HUES64 (cell line): ENCODE data around the gene PRR5L.

Source experiments
- H3K27ac ChIP-seq: 2 replicates; pipeline ENCODE4 v1.7.0; 2013; ENCODE audit warnings: low read depth, low read length, inconsistent platforms
- H3K27me3 ChIP-seq: 2 replicates; pipeline ENCODE4 v1.6.1; 2013; ENCODE audit warnings: mild to moderate bottlenecking, low read length; ENCODE audit not compliant: insufficient read depth
- H3K36me3 ChIP-seq: 2 replicates; pipeline ENCODE4 v1.6.1; 2013; ENCODE audit warnings: mild to moderate bottlenecking, low read length; ENCODE audit not compliant: insufficient read depth
- H3K4me1 ChIP-seq: 2 replicates; pipeline ENCODE4 v1.6.1; 2013; ENCODE audit warnings: mild to moderate bottlenecking, low read length, moderate library complexity; ENCODE audit not compliant: insufficient read depth
- H3K4me3 ChIP-seq: 2 replicates; pipeline ENCODE4 v1.5.1; 2013; ENCODE audit warnings: mild to moderate bottlenecking, low read length, moderate library complexity
- H3K9ac ChIP-seq: 2 replicates; pipeline ENCODE4 v1.6.1; 2013; ENCODE audit warnings: mild to moderate bottlenecking, low read depth, low read length
- H3K9me3 ChIP-seq: 2 replicates; pipeline ENCODE4 v1.6.1; 2013; ENCODE audit warnings: low read depth, low read length; ENCODE audit not compliant: insufficient read depth
- WGBS: fragments of 150-250, 120-280 bp; methylation state at CpG from one replicate; pipeline ENCODE4 v1.1.7; 2013; ENCODE audit warnings: missing lambda C conversion rate; 5-methylcytosine and 5-hydroxymethylcytosine counted together

The PRR5L gene

DNA sequence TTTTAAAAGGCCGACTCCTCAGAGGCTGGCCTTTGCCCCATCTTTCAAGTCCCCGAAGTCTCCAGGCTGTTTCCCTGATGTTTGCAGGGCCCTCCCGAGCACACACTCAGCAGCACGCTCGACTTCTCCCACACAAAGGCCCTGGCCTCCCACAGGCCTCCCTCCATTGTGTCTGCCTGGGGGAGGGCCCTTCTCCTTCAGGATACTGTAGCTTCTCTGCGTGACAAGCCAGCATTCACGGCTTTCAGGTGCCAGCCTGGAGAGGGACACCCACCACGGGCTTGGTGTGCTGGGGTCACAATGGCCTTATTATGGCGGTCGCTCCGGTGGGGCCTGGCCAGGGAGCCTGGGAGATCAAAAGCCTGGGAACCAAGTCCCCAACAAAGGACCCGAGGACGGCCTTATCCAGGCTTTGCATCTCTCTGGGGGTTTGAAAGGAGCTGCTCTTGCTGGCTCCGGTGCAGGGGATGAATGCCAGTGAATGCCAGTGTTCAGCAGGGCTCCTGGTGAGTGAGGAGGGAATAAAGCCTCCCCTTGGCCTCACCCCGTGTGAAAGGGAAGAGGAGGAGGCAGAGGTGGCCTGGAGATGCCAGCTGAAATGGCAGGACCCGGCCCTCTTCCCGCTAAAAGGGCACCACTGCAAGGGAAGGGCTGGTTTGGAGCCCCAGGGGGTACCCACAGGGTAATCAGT lies 159.0 kb downstream of the PRR5L start:
- Histone ChIP-seq H3K9me3 (no peaks in the 10 kb centered on the region), H3K27me3 (no peaks in the 10 kb centered on the region)
- WGBS, result 58% methylated on average over 17 of the region's 17 CpGs

DNA sequence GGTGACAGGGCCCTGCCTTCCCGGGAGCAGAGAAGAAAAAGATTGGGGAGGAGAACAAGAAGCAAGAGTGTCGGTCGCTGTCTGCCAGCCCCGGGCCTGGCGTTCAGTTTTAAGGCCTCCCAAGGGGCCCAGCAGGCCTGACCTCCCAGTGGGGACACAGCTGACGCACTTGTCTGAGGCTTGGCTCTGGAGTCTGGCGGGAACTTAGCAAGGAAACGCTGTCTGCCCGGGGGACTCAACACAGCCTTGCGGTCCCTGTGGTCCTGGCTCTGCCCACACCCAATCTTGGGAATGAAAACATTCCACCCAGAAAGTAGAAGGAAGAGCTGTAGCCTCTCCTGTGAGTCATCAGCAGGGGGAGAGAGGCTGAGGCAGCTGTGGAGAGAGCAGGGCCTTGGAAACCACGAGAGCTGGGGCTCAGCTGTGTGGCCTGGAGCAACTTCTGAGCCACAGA lies 159.6 kb downstream of the PRR5L start:
- no peak overlapping the region for H3K4me3 ChIP-seq
- peak overlapping the region; percentile 49; the same call in 1 of the 2 replicates for H3K9ac ChIP-seq
- peak overlapping the region; percentile 87 for H3K27ac ChIP-seq
- peaks cover 30% of the 10 kb centered on the region for H3K4me1 ChIP-seq
- peaks cover 9% of the 10 kb centered on the region; the same call in 1 of the 2 replicates for H3K36me3 ChIP-seq
- no peaks in the 10 kb centered on the region for H3K27me3 ChIP-seq
- 85% methylated on average over 11 of the region's 11 CpGs for WGBS
- no peaks in the 10 kb centered on the region for H3K9me3 ChIP-seq

More for the DNA sequence above, 159.0 kb downstream of the PRR5L start:
- peak overlapping the region; percentile 49 for H3K9ac ChIP-seq
- H3K36me3 ChIP-seq, result peaks cover 10% of the 10 kb centered on the region; the same call in 1 of the 2 replicates
- H3K4me1 ChIP-seq, result peaks cover 25% of the 10 kb centered on the region
- no peak overlapping the region; the same call in 1 of the 2 replicates for H3K4me3 ChIP-seq
- peak overlapping the region; percentile 87 for H3K27ac ChIP-seq

GRCh38 chr11:36456156-36456555 lies 160.1 kb downstream of the PRR5L start:
- Histone ChIP-seq H3K36me3 (peaks cover 5% of the 10 kb centered on the region; the same call in 1 of the 2 replicates), H3K9me3 (no peaks in the 10 kb centered on the region), H3K4me1 (peaks cover 30% of the 10 kb centered on the region), H3K27ac (peak overlapping the region; percentile 87; the same call in 1 of the 2 replicates), H3K9ac (0 out of 2 replicates have a peak overlapping the region, but pooled peaks have one; percentile 49), H3K4me3 (no peak overlapping the region), H3K27me3 (no peaks in the 10 kb centered on the region)
- 95% methylated on average over 6 of the region's 6 CpGs for WGBS

DNA sequence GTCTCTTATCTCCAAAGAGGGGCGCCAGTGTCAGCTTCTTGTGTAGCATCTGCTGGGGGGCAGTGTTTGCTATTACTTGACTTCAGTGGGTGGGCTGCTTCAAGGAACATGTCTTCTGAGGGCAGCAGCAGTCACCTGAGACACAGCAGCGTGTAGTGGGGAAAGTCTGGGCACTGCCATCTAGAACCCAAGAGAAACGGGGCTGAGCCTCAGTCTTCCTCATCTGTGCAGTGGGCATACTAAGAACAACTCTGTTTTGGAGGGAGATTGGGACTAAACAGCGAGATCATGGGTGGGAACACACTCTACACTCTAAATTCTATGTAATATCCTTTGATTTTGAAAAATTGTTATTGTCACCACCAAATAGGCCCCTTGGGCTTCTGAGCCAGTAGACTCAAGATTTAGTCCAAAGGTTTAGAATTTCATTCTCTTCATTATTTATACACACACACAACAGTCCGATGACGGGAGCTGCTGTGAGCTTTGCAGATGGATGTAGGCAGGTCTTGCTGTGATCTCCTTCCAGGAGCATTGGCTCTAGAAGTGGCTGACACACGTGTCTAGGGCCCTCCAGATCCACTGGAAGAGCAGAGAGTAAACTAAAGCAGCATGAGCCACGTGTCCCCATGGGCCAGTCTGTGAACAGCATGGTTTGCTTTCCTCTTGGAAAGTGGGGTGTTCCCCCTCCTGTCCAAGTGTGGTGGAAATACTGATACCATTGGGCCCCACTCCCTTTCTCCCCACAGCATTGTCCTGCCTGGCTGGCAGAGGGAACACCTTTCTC lies 162.2 kb downstream of the PRR5L start:
- peaks cover 2% of the 10 kb centered on the region; the same call in 1 of the 2 replicates for H3K36me3 ChIP-seq
- H3K4me1 ChIP-seq, result peaks cover 30% of the 10 kb centered on the region

DNA sequence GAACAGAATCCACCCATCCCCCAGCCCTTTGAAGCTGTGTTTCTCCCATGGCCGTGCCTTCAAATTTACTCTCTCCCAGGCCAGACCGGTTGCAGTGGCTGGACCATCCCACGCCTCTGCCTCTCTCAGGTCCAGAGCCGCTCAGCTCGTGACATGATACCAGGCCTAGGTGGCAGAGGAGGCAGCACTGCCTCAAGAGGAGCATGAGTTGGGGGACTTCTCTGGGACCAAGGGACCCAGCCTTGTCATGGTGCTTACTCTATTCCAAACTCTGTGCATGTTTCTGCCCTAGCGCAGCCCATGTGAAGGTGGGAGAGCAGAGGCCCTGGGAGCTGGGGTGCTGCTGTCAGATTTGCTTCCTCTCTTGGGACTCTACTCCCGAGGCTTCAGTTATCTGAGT lies 163.0 kb downstream of the PRR5L start:
- Histone ChIP-seq H3K9me3 (no peaks in the 10 kb centered on the region), H3K4me3 (no peak overlapping the region), H3K36me3 (peaks cover 2% of the 10 kb centered on the region; the same call in 1 of the 2 replicates), H3K27ac (no peak overlapping the region), H3K27me3 (no peaks in the 10 kb centered on the region), H3K9ac (no peak overlapping the region), H3K4me1 (peaks cover 30% of the 10 kb centered on the region)
- WGBS, result 92% methylated on average over 7 of the region's 7 CpGs

More for the DNA sequence above, 162.2 kb downstream of the PRR5L start:
- H3K4me3 ChIP-seq, result no peak overlapping the region
- H3K27ac ChIP-seq, result no peak overlapping the region
- no peaks in the 10 kb centered on the region for H3K27me3 ChIP-seq
- 90% methylated on average over 7 of the region's 8 CpGs for WGBS
- no peak overlapping the region for H3K9ac ChIP-seq
- no peaks in the 10 kb centered on the region for H3K9me3 ChIP-seq

DNA sequence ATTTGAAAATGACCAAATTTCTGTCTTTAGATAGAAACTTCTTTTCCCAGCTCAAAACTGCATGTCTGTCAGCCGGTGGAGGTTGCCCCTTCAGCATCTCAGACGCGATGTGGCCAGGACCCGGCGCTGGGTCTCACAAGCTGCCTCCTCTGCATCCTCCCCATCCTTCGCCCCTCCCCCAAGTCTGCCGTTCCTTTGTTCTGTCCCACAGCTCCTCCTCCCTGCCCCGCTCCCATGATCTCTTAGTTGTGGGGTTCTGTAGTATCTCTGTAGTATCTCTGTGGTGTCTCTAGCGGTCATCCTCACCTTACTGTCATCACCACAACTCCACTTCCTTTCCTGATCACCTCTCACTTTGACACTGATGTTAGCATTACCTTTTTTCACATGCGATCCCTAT lies 164.1 kb downstream of the PRR5L start:
- WGBS, result 77% methylated on average over 7 of the region's 10 CpGs
- H3K36me3 ChIP-seq, result peaks cover 2% of the 10 kb centered on the region; the same call in 1 of the 2 replicates
- no peak overlapping the region for H3K9ac ChIP-seq
- no peak overlapping the region for H3K27ac ChIP-seq
- H3K9me3 ChIP-seq, result no peaks in the 10 kb centered on the region
- H3K4me1 ChIP-seq, result peaks cover 18% of the 10 kb centered on the region
- H3K4me3 ChIP-seq, result no peak overlapping the region
- H3K27me3 ChIP-seq, result no peaks in the 10 kb centered on the region

DNA sequence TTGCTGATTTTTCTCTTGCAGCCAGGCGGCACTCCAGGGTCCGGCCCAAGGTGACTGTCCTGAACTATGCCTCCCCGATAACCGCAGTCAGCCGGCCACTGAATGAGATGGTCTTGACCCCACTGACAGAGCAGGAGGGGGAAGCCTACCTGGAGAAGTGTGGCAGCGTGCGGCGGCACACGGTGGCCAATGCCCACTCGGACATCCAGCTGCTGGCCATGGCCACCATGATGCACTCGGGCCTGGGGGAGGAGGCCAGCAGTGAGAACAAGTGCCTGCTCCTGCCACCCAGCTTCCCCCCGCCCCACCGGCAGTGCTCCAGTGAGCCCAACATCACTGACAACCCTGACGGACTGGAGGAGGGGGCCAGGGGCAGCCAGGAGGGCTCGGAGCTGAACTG lies 166.2 kb downstream of the PRR5L start:
- Histone ChIP-seq H3K4me3 (no peak overlapping the region), H3K4me1 (peaks cover 8% of the 10 kb centered on the region), H3K27ac (no peak overlapping the region), H3K9ac (no peak overlapping the region), H3K27me3 (no peaks in the 10 kb centered on the region), H3K9me3 (no peaks in the 10 kb centered on the region), H3K36me3 (no peaks in the 10 kb centered on the region)
- 96% methylated on average over 15 of the region's 15 CpGs for WGBS

DNA sequence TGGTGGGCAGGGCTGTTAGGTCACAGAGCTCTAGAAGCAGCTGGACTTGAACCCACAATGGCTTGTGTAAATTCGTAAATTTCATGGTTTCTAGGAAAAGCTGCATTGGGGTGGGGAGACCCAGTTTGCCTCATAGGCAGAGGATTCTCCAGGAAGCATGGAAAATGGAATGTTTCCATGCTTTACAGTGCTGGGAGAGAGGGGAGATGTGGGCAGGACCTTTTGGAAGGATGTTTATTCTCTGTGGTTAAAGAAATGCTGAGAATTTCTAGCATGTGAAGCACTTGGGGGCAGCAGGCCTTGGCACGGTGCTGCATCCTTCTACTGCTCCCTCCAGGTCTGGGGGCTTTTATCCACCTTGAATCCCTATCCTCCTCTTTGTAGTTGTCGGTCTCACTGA lies 167.7 kb downstream of the PRR5L start:
- no peak overlapping the region for H3K27ac ChIP-seq
- no peaks in the 10 kb centered on the region for H3K36me3 ChIP-seq
- 80% methylated on average over 3 of the region's 3 CpGs for WGBS
- H3K27me3 ChIP-seq, result no peaks in the 10 kb centered on the region
- no peaks in the 10 kb centered on the region for H3K9me3 ChIP-seq
- no peak overlapping the region for H3K9ac ChIP-seq
- H3K4me3 ChIP-seq, result no peak overlapping the region
- peaks cover 8% of the 10 kb centered on the region for H3K4me1 ChIP-seq

- peaks cover 8% of the 10 kb centered on the region for H3K4me1 ChIP-seq
- H3K27ac ChIP-seq, result no peak overlapping the region
- H3K9me3 ChIP-seq, result no peaks in the 10 kb centered on the region
- no peaks in the 10 kb centered on the region for H3K27me3 ChIP-seq
- H3K9ac ChIP-seq, result no peak overlapping the region
- no peak overlapping the region for H3K4me3 ChIP-seq
- WGBS, result no CpG with 5 or more reads among the region's 3 CpGs
- H3K36me3 ChIP-seq, result no peaks in the 10 kb centered on the region
Measured at GRCh38 chr11:36464720-36465119, 168.6 kb downstream of the PRR5L start.

DNA sequence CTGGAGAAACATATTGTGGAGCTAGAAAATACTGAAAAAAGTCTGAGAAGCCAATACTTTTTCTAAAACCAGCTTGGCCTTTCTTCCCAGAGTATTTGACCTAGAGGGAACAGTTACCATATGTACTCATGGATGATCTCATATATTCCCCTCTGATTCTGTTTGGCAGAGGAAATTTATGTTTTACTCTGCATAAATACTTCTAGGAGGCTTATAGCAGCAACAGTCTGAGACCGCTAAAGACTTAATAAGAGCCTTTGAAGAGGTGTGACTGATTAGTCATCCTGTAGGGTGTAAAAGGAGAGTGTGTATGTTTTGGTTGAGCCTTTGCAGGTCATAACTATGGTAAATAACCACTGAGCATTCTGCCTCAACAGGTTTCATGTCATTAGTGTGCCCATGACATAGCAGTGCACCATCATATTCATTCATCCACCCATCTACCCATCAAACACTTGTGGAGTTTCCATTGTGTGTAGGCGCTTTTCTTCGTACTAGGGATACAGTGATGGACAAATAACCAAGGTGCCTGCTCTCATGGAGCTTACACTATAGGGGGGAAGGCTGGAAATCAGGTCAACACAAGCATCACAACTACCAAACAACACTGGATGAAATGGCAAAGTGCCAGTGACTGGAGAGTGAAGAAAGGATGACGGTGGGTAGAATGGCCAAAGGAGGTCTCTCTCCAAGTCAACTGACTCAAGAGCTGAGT lies 169.5 kb downstream of the PRR5L start:
- Histone ChIP-seq H3K27ac (no peak overlapping the region), H3K27me3 (no peaks in the 10 kb centered on the region), H3K4me1 (no peaks in the 10 kb centered on the region), H3K9ac (no peak overlapping the region), H3K36me3 (no peaks in the 10 kb centered on the region), H3K9me3 (no peaks in the 10 kb centered on the region), H3K4me3 (no peak overlapping the region)
- WGBS, result 94% methylated on average over 4 of the region's 4 CpGs

GRCh38 chr11:36467012-36467411 lies 170.9 kb downstream of the PRR5L start:
- 94% methylated on average over 3 of the region's 3 CpGs for WGBS

More at GRCh38 chr11:36467012-36467411, 170.9 kb downstream of the PRR5L start:
- no peaks in the 10 kb centered on the region for H3K27me3 ChIP-seq
- H3K4me1 ChIP-seq, result no peaks in the 10 kb centered on the region
- H3K9ac ChIP-seq, result no peak overlapping the region
- no peak overlapping the region for H3K4me3 ChIP-seq
- H3K27ac ChIP-seq, result no peak overlapping the region
- no peaks in the 10 kb centered on the region for H3K9me3 ChIP-seq
- no peaks in the 10 kb centered on the region for H3K36me3 ChIP-seq
